ENCODE results near the gene KPTN.

The KPTN gene

DNA sequence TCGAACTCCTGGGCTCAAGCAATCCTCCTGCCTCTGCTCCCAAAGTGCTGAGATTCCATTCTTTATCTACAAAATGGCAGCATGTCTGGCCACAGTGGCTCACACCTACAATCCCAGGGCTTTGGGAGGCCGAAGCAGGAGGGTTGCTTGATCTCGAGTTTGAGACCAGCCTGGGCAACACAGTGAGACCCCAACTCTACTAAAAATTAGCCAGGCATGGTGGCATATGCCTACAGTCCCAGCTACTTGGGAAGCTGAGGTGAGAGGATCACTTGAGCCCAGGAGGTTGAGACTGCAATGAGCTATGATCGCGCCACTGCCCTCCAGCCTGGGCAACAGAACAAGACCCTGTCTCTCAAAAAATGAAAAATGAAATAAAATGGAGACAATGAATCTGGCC is 24.7 kb upstream of the KPTN start:
- no peak for DNase-seq

GRCh38 chr19:47507924-47508553 is 24.0 kb upstream of the KPTN start:
- peak; percentile 59 for DNase-seq

GRCh38 chr19:47507012-47507411 is 23.0 kb upstream of the KPTN start:
- no peak for DNase-seq

- peak; percentile 34 for DNase-seq
Measured at GRCh38 chr19:47506459-47506858, 22.4 kb upstream of the KPTN start.

- no peak for DNase-seq
Measured at GRCh38 chr19:47505506-47505905, 21.5 kb upstream of the KPTN start.

GRCh38 chr19:47503826-47504150 is 19.8 kb upstream of the KPTN start:
- DNase-seq = no peak

GRCh38 chr19:47503130-47503825 is 19.3 kb upstream of the KPTN start:
- no peak for DNase-seq

DNA sequence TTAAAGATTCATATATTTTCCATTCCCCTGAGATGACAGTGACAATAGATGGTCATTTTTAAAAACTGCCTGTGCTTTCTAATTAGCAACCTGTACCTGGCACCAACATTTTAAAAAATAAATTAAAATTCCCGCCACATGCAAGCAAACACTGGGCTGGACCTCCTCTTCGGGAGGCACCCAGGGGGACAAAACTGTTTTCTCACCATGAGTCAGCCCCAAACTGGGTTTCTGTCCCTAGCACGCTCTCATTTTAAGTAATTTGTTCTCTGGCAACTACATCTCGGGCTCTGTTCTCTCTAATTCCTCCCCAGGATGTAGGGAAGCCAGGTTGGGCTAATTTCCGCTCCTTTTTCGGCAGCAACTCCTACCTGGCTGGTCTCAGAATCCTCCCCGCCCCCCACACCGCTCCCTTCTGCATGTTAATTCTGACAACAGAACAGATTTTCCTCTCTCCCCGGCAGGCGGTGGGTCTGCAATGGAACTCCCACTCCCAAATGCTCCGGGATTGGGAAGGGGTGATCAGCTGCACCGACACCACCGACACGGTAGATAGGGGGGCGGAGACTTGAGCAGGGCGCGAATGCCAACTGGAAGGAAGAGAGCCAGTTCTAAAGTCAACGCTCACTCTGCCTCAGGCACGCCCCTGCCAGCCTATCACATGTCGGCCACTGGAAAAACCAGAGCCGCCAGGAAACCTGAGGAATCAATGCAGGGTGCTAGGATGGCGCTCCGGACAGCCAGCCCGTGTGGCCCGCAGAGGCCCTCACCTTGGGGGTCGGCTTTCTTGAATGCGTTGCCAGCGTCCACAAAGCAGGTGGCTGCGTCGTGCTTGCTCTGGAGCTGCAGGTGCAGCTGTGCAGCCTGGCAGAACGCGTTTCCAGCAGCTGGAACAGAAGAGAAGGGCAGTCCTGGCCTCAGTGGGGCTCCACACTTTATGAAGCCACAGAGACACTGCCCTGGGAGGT is 16.1 kb upstream of the KPTN start:
- DNase-seq = no peak

DNA sequence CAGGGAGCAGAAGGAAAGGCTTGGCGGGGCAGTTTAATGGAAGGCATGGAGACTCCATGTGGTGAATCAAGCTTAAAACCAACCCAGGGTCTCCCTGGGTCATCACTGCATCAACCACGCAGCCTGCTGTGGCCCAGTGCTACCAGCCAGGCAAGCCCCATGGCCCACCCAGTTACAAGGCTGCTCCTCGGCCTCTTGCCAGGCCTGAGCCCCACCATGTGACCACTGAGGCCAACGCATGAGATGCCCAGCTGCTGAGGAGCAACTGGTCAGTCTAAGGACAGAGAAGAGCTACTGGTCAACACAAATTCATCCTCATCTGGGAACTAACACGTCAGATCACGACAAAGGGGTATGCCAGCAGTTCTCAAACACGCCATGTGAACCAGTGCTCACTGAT is 15.4 kb upstream of the KPTN start:
- DNase-seq = peak; percentile 40

DNA sequence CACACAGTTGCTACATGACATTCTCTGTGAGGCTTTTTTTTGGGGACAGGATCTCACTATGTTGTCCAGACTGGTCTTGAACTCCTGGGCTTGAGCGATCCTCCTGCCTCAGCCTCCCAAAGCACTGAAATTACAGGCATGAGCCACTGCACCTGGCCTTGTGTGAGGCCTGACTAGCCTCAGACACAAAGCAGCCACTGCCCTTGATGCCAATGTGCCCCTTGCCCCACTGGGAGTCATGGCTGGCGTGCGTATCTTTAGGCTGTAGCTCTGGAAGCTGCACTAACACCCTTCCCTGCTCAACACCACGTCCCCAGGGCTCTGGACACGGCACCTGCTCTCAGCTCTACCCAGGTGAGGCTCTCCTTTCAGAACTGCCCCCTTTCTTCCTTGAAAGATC is 14.5 kb upstream of the KPTN start:
- DNase-seq = no peak

- DNase-seq = no peak
Measured at GRCh38 chr19:47497821-47498520, 14.0 kb upstream of the KPTN start.

- DNase-seq = no peak
Measured at GRCh38 chr19:47497050-47497766, 13.2 kb upstream of the KPTN start.

DNA sequence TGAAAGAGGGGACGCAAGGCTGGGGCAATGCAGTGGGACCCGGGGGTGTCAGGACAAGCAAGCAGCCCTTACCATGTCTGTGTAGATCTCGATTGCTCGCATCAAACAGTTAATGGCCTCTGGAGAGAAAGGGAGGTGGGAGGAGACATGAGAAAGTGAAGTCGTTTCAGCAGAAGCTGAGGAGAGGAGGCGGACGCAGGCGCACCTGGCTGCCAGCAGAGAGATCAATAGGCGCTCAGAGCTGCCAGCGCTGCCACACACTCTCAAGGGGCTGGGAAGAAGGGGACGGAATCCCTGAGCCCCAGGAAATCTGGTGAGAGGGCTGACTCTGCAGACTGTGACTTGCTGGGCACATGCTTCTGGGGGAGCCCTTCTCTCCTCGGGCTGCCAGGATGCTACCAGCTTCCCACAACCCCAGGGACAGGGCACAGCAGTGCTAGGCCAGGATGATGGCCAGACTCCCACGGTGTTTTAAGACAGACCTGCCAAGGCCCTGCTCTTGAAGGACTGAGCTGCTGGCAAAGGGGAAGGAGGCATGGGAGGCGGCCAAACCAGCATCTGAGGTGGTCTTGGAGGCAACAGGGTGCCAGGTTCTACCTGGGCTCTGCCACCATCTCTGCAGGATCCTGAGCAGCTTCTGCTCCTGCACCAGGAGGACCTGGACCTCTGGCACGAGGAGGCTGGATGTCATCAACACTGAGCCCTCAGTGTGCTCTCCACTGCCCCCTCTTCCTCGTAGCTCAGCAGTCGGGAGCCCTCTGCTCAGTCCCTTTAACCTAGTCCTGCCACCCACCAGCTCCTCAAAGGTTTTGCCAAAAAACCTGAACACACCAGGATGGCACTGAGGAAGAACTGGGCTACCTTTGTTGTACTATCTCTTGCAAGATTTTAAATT is 11.7 kb upstream of the KPTN start:
- DNase-seq = peak; percentile 25

GRCh38 chr19:47494729-47495128 is 10.7 kb upstream of the KPTN start:
- DNase-seq = peak; percentile 63

GRCh38 chr19:47494211-47494547 is 10.2 kb upstream of the KPTN start:
- DNase-seq = peak; percentile 28

GRCh38 chr19:47493378-47494210 is 9.6 kb upstream of the KPTN start:
- no peak for DNase-seq

GRCh38 chr19:47492571-47493377 is 8.8 kb upstream of the KPTN start:
- DNase-seq = no peak

DNA sequence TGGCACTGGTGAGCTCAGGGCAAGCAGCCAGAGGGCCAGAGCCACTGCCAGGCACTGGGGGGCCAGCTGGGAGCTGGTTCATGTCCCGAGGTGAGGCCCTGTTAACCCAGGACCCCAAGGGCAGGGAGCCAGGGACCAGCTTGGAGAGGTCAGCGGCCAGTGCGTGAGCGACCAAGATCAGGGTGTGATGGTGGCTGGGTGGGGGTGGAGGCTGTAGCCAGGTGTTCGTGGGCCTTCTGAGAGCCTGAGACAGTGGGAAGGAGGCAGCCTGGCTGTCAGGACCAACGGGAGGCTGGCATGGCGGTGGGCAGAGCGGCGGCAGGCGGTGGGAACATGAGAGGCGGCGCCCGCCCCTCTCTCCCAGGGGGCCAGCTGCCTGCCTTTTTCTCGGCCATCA is 8.1 kb upstream of the KPTN start:
- DNase-seq = no peak

DNA sequence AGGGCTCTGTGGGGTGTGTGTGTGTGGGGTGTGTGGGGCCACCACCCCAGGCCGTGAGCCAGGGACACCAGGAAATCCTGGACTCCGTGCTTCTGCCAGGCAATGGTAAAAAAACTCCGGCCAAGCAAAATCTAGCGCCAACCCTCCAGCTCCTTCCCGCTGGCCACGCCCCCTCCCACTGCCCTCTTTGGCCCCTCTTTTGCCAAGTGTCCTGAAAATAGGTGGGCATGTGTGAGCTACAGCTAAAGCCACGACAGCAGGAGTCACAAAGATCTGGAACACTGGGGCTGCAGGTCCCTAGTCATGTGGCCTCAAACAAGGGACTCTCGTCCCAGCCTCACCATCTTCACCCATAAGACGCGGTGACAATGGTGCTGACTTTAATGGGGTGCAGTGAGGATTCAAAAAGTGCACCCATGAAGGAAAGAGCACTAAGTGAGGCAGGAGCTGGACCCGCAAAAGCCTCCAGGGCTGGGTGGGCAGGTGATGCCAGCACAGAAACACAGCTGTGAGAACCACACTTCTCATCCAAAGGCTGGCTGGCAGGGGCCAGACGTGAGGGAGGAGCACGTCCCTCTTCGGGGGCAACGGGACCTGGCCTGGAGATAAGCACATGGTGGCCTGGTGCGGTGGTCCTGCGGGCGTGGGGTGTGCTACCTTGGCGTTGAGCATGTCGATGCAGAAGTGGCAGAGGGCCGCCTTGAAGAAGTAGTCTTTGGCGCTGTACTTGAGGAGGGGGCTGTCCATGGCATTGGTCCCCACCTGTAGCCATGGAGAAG is 7.5 kb upstream of the KPTN start:
- no peak for DNase-seq
